Bronchial epithelial cell (primary cell): ENCODE results near the gene RUFY4. TPM values are rescaled to one million over a fixed set of nuclear protein-coding genes. Genes with fewer than 3 reads are reported as not detected.
"Not testable (repeated sequence)": the region's sequence is repeated elsewhere in the genome, so short reads cannot be mapped to it uniquely, and the experiment has no call there.

Experiments
- DNase-seq: peaks from one replicate; pipeline ENCODE4 v3.0.0-alpha.2; 2010; ENCODE audit warnings: low read depth
- FAIRE-seq: peaks from 2 replicates; lab custom pipeline; 2011; peaks lifted over from hg19 to GRCh38; lab: Jason Lieb, UNC
- H3K27me3 ChIP-seq: 2 replicates; pipeline ENCODE4 v1.5.1; 2011; ENCODE audit warnings: low read length; ENCODE audit not compliant: control insufficient read depth, insufficient read depth
- H3K36me3 ChIP-seq: 2 replicates; pipeline ENCODE4 v1.5.1; 2011; ENCODE audit warnings: low read length; ENCODE audit not compliant: control insufficient read depth, insufficient read depth
- H3K4me3 ChIP-seq: 2 replicates; pipeline ENCODE4 v1.5.1; 2011; ENCODE audit warnings: mild to moderate bottlenecking, low read depth, low read length, control low read depth
- CTCF ChIP-seq: IDR thresholded peaks from 2 replicates; pipeline ENCODE4 v1.5.1; 2011; ENCODE audit warnings: mild to moderate bottlenecking, moderate library complexity, low read length, control low read depth, inconsistent platforms; ENCODE audit not compliant: insufficient read depth, severe bottlenecking
- total RNA-seq: library from RNA; depleted of rRNA; stranded (reverse); fragments of >200 nt; gene quantifications from 2 replicates; pipeline ENCODE4 v1.2.1, GENCODE V29; 2014

Gene RUFY4
- total RNA-seq, result not detected in 2 replicates

GRCh38 chr2:218068721-218069334, at the start of gene RUFY4:
Gene RUFY4, plus strand, starts transcription at chr2:218069253. Its CDS starts 1,353 bp downstream, at chr2:218070606.
- peak; percentile 50 for DNase-seq
- peaks cover 14% of the 10 kb centered on the region for H3K27me3 ChIP-seq
- H3K36me3 ChIP-seq, H3K4me3 ChIP-seq: not testable (repeated sequence)
- TF ChIP-seq CTCF, result peak; percentile 77
- FAIRE-seq, result peak; percentile 94

- Histone ChIP-seq H3K36me3 (no peaks in the 10 kb centered on the region), H3K4me3 (no peak overlapping the region), H3K27me3 (no peaks in the 10 kb centered on the region)
- FAIRE-seq (peak; percentile 70), DNase-seq (no peak)
- TF ChIP-seq CTCF, result no peak
Measured at GRCh38 chr2:218019411-218020060, 49.5 kb upstream of the RUFY4 start.

GRCh38 chr2:218020281-218020680, 48.8 kb upstream of the RUFY4 start:
- no peaks in the 10 kb centered on the region for H3K27me3 ChIP-seq
- no peaks in the 10 kb centered on the region for H3K36me3 ChIP-seq
- no peak overlapping the region for H3K4me3 ChIP-seq
- FAIRE-seq, result no peak
- no peak for TF ChIP-seq CTCF
- DNase-seq, result no peak

GRCh38 chr2:218020966-218021535, 48.0 kb upstream of the RUFY4 start:
- Histone ChIP-seq H3K4me3 (no peak overlapping the region), H3K36me3 (no peaks in the 10 kb centered on the region), H3K27me3 (no peaks in the 10 kb centered on the region)
- no peak for DNase-seq
- FAIRE-seq, result no peak
- no peak for TF ChIP-seq CTCF

- no peak for TF ChIP-seq CTCF
- no peak for FAIRE-seq
- Histone ChIP-seq H3K27me3 (no peaks in the 10 kb centered on the region), H3K4me3 (no peak overlapping the region), H3K36me3 (no peaks in the 10 kb centered on the region)
- DNase-seq, result no peak
Measured at GRCh38 chr2:218021536-218022071, 47.4 kb upstream of the RUFY4 start.
